ENCODE results near the gene ZCCHC8. TPM values are rescaled to one million over a fixed set of nuclear protein-coding genes. Genes with fewer than 3 reads are reported as not detected.

ZCCHC8 gene
- total and polyA plus RNA-seq, 2 of the 4 experiments (the other 2 are of a cell fraction), result 9.5 to 12.7 TPM

DNA sequence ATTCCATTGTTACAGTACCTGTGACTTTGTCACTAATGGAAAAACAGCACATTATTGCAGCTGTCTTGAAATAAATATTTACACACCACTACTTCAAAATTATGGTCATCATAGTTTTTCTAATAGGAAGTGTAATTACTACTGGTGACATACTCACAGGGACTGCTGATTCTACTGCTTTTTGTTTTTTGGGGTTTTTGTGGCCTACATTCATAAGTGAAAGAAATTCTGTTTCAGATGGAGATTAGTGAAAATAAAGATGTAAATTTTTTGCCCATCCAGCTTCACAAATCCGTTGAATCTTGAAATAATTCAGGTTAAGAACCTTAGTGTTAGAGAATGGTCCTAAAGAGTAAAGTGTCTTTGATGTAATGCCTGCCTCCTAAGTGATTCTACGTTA, 43.8 kb upstream of the ZCCHC8 start:
- dilution Hi-C loops (cut with HindIII; ENCODE audit: low sequenced_read_pairs, unreplicated experiment), result no loop called here
- no peak overlapping the region for H3K4me3 ChIP-seq (ENCODE audit: insufficient read depth, low read depth, low read length)
- H3K9me1 ChIP-seq (ENCODE audit: insufficient read depth, low read length), result no peaks in the 10 kb centered on the region
- no peak overlapping the region for H3K23ac ChIP-seq (ENCODE audit: low read depth, low read length)
- no peak overlapping the region for H3K4ac ChIP-seq (ENCODE audit: low read depth, low read length)
- no peaks in the 10 kb centered on the region for H3K4me1 ChIP-seq (ENCODE audit: control insufficient read depth, insufficient read depth, low read length)
- ChIA-PET CTCF (no interaction called here), POLR2A (ENCODE audit: unreplicated experiment) (no interaction called here)
- H2BK20ac ChIP-seq (ENCODE audit: low read depth, low read length), result no peak overlapping the region
- intact Hi-C loops (cut with micrococcal nuclease), result no loop called here
- 100% methylated on average over 1 of the region's 2 CpGs; no CpG with 5 or more reads in 1 of the 2 experiments for WGBS, 2 experiments (ENCODE audit: extremely low coverage in 2 of 2, insufficient read length in 1 of 2)
- no peak for TF ChIP-seq POLR2A (IDR thresholded peaks at IDR 0.05; ENCODE audit: low read depth, low read length)
- no peak for TF ChIP-seq NFE2L2 (IDR thresholded peaks at IDR 0.05; ENCODE audit: low read depth, low read length)
- no peak for TF ChIP-seq FOS (IDR thresholded peaks at IDR 0.05; ENCODE audit: low read depth, low read length)
- TF ChIP-seq MAFK (IDR thresholded peaks at IDR 0.05; ENCODE audit: low read depth, low read length), result no peak
- TF ChIP-seq MAZ (IDR thresholded peaks at IDR 0.05; ENCODE audit: borderline replicate concordance, low read depth, low read length), result no peak
- TF ChIP-seq BHLHE40 (IDR thresholded peaks at IDR 0.05; ENCODE audit: low read depth, low read length), result no peak
- no peak for TF ChIP-seq SMC3 (IDR thresholded peaks at IDR 0.05; ENCODE audit: low read depth, low read length)
- no peak for TF ChIP-seq MXI1 (IDR thresholded peaks at IDR 0.05; ENCODE audit: borderline replicate concordance, low read depth, low read length)
- no peak for TF ChIP-seq CTCF (conservative IDR thresholded peaks at IDR 0.05; ENCODE audit: low read depth, low read length)
- TF ChIP-seq ELK1 (IDR thresholded peaks at IDR 0.05; ENCODE audit: borderline replicate concordance, low read depth, low read length), result no peak
- no peak for ATAC-seq (ENCODE audit: low read depth)
- H4K91ac ChIP-seq (ENCODE audit: insufficient read depth, low read depth, low read length), result no peak overlapping the region
- H2AFZ ChIP-seq (replicated peaks; ENCODE audit: low read length, poor library complexity), result no peak overlapping the region
- no peak overlapping the region for H3K14ac ChIP-seq (replicated peaks; ENCODE audit: low read depth, low read length)
- no peaks in the 10 kb centered on the region for H4K20me1 ChIP-seq (ENCODE audit: insufficient read depth, low read length)
- H3K27me3 ChIP-seq (ENCODE audit: control insufficient read depth, insufficient read depth, low read length), result no peaks in the 10 kb centered on the region
- no peak overlapping the region for H4K5ac ChIP-seq (ENCODE audit: low read depth, low read length)
- BruUV-seq (replicated peaks), result no TSS peak
- DNase-seq, result no peak
- H2BK120ac ChIP-seq (ENCODE audit: low read depth, low read length), result no peak overlapping the region
- no peak overlapping the region for H2AK9ac ChIP-seq (replicated peaks; ENCODE audit: low read depth, low read length, poor library complexity)
- no peak overlapping the region for H3K9ac ChIP-seq (ENCODE audit: low read depth, low read length)
- no peak overlapping the region for H2AK5ac ChIP-seq (ENCODE audit: low read depth, low read length)
- H3K4me2 ChIP-seq (ENCODE audit: low read depth, low read length), result no peak overlapping the region
- no peak overlapping the region for H2BK15ac ChIP-seq (ENCODE audit: low read depth, low read length)
- H3K79me1 ChIP-seq (ENCODE audit: low read depth in 1 of 2, low read length in 2 of 2), result peaks cover 0 to 3% of the 10 kb centered on the region in 2 experiments; a peak in 1 of 4 replicates
- H3K36me3 ChIP-seq (ENCODE audit: control insufficient read depth, insufficient read depth, low read length), result peaks cover 4% of the 10 kb centered on the region; the same call in 1 of the 2 replicates
- H3K56ac ChIP-seq (ENCODE audit: extremely low read depth, insufficient read depth, low read length), result no peak overlapping the region
- no peaks in the 10 kb centered on the region for H3K9me3 ChIP-seq (ENCODE audit: control insufficient read depth, insufficient read depth, low read length)
- no peak overlapping the region for H4K8ac ChIP-seq (ENCODE audit: low read depth in 2 of 2, low read length in 2 of 2)
- H3K18ac ChIP-seq (ENCODE audit: low read depth, low read length), result no peak overlapping the region
- no peak overlapping the region for H3K27ac ChIP-seq (ENCODE audit: insufficient read depth, low read length)
- in situ Hi-C loops (cut with MboI; ENCODE audit: low sequenced_read_pairs), result no loop called here
- H2BK5ac ChIP-seq (ENCODE audit: low read depth, low read length, poor library complexity, severe bottlenecking), result no peak overlapping the region

All from IMR-90 (cell line).